Vagina (tissue), 2 donors: ENCODE results near the gene CRYBG1. TPM values are rescaled to one million over a fixed set of nuclear protein-coding genes. Genes with fewer than 3 reads are reported as not detected.
"Not testable (repeated sequence)": the region's sequence is repeated elsewhere in the genome, so short reads cannot be mapped to it uniquely, and the experiment has no call there.

Experiments used
- DNase-seq, 2 donors: peaks; one replicate each; pipeline ENCODE4 v3.0.0-alpha.2; 2017; ENCODE audit errors: extremely low spot score in 2 of 2
- H3K27ac ChIP-seq: fragments of 200-600 bp; sonication (generic); one replicate; pipeline ENCODE4 v1.5.1; 2019
- H3K27me3 ChIP-seq: fragments of 200-600 bp; sonication (generic); one replicate; pipeline ENCODE4 v1.5.1; 2019
- H3K36me3 ChIP-seq, 2 donors: fragments of 200-600 bp; sonication (generic); one replicate each; pipeline ENCODE4 v1.5.1; 2017 to 2019
- H3K4me1 ChIP-seq: fragments of 200-600 bp; sonication (generic); one replicate; pipeline ENCODE4 v1.5.1; 2019
- H3K4me3 ChIP-seq, 2 donors: fragments of 200-600 bp; sonication (generic); 1 replicate in 1 of 2; 2 replicates in 1 of 2; pipeline ENCODE4 v1.5.1; 2016 to 2019
- H3K9me3 ChIP-seq: fragments of 200-600 bp; sonication (generic); one replicate; pipeline ENCODE4 v1.5.1; 2019
- CTCF ChIP-seq, 3 experiments: fragments of 450-650 bp in 2 of 3; fragments of 200-600 bp in 1 of 3; sonication (generic) in 1 of 3; IDR thresholded peaks; one replicate each; pipeline ENCODE4 v1.5.1; 2017 to 2019; ENCODE audit warnings: antibody characterized with exemption in 3 of 3, mild to moderate bottlenecking in 2 of 3, moderate library complexity in 2 of 3
- POLR2A ChIP-seq, 2 donors: fragments of 450-650 bp; IDR thresholded peaks; one replicate each; pipeline ENCODE4 v1.6.1; 2017; ENCODE audit warnings: antibody characterized with exemption in 2 of 2, mild to moderate bottlenecking in 2 of 2, moderate library complexity in 2 of 2
- POLR2AphosphoS5 ChIP-seq, 2 donors: sonication (generic); formaldehyde crosslinking; IDR thresholded peaks; one replicate each; pipeline ENCODE4 v1.9.0; 2017; ENCODE audit warnings: antibody characterized with exemption in 2 of 2, mild to moderate bottlenecking in 2 of 2, low read depth in 1 of 2; ENCODE audit not compliant: insufficient read depth in 1 of 2
- intact Hi-C: fragments of 100-400 bp; cut with DNase I; formaldehyde crosslinking; loops from one replicate; pipeline ENCODE4 v1.15.1; 2023
- total RNA-seq: library from RNA; depleted of rRNA; stranded (reverse); fragments of >200 nt; gene quantifications from one replicate; pipeline ENCODE4 v1.2.3, GENCODE V29; 2016

The CRYBG1 gene
- total RNA-seq, 1 donor from 2014 or later: 46.7 TPM

GRCh38 chr6:106547601-106548453 is 187.3 kb downstream of the CRYBG1 start:
- H3K27ac ChIP-seq: no peak overlapping the region
- TF ChIP-seq POLR2AphosphoS5 (IDR thresholded peaks at IDR 0.05; ENCODE audit: insufficient read depth in 1 of 2, low read depth in 1 of 2): no peak
- TF ChIP-seq POLR2A (IDR thresholded peaks at IDR 0.05): no peak
- no peak for TF ChIP-seq CTCF (IDR thresholded peaks at IDR 0.05)
- H3K36me3 ChIP-seq: no peaks in the 10 kb centered on the region
- intact Hi-C loops: no loop called here
- no peaks in the 10 kb centered on the region for H3K27me3 ChIP-seq
- H3K4me3 ChIP-seq: no peak overlapping the region
- no peaks in the 10 kb centered on the region for H3K9me3 ChIP-seq
- DNase-seq: no peak
- peaks cover 19% of the 10 kb centered on the region for H3K4me1 ChIP-seq

GRCh38 chr6:106548926-106549455 is 188.5 kb downstream of the CRYBG1 start:
- H3K36me3 ChIP-seq, intact Hi-C loops, H3K27ac ChIP-seq: not testable (repeated sequence)

GRCh38 chr6:106549521-106549920 is 189.0 kb downstream of the CRYBG1 start:
- no peaks in the 10 kb centered on the region for H3K9me3 ChIP-seq
- TF ChIP-seq POLR2AphosphoS5 (IDR thresholded peaks at IDR 0.05; ENCODE audit: insufficient read depth in 1 of 2, low read depth in 1 of 2): no peak
- TF ChIP-seq CTCF (IDR thresholded peaks at IDR 0.05): no peak
- TF ChIP-seq POLR2A (IDR thresholded peaks at IDR 0.05): no peak
- no peak overlapping the region for H3K4me3 ChIP-seq
- no peaks in the 10 kb centered on the region for H3K27me3 ChIP-seq
- DNase-seq: no peak
- H3K36me3 ChIP-seq: peaks cover 0 to 14% of the 10 kb centered on the region in 2 donors
- no peak overlapping the region for H3K27ac ChIP-seq
- intact Hi-C loops: no loop called here
- peaks cover 19% of the 10 kb centered on the region for H3K4me1 ChIP-seq

More at GRCh38 chr6:106548926-106549455, 188.5 kb downstream of the CRYBG1 start:
- not testable (repeated sequence) for DNase-seq, H3K9me3 ChIP-seq, H3K27me3 ChIP-seq, H3K4me3 ChIP-seq
- peaks cover 19% of the 10 kb centered on the region for H3K4me1 ChIP-seq

GRCh38 chr6:106551155-106551554 is 190.6 kb downstream of the CRYBG1 start:
- peaks cover 11% of the 10 kb centered on the region for H3K4me1 ChIP-seq
- no peak overlapping the region for H3K4me3 ChIP-seq
- intact Hi-C loops: no loop called here
- TF ChIP-seq POLR2AphosphoS5 (IDR thresholded peaks at IDR 0.05; ENCODE audit: insufficient read depth in 1 of 2, low read depth in 1 of 2) (no peak), CTCF (IDR thresholded peaks at IDR 0.05) (no peak), POLR2A (IDR thresholded peaks at IDR 0.05) (no peak)
- H3K27ac ChIP-seq: no peak overlapping the region
- peaks cover 0 to 21% of the 10 kb centered on the region in 2 donors for H3K36me3 ChIP-seq
- H3K9me3 ChIP-seq: no peaks in the 10 kb centered on the region
- no peaks in the 10 kb centered on the region for H3K27me3 ChIP-seq
- no peak for DNase-seq

- H3K9me3 ChIP-seq: no peaks in the 10 kb centered on the region
- intact Hi-C loops: no loop called here
- H3K27me3 ChIP-seq: no peaks in the 10 kb centered on the region
- TF ChIP-seq POLR2AphosphoS5 (IDR thresholded peaks at IDR 0.05; ENCODE audit: insufficient read depth in 1 of 2, low read depth in 1 of 2) (no peak), CTCF (IDR thresholded peaks at IDR 0.05) (no peak)
- DNase-seq: no peak
- H3K4me1 ChIP-seq: no peaks in the 10 kb centered on the region
- H3K4me3 ChIP-seq: no peak overlapping the region
- no peak overlapping the region for H3K27ac ChIP-seq
- peaks cover 0 to 21% of the 10 kb centered on the region in 2 donors for H3K36me3 ChIP-seq
Observed at GRCh38 chr6:106553440-106553839, 192.9 kb downstream of the CRYBG1 start.
